Fibroblast of villous mesenchyme (primary cell): ENCODE measurements around the gene PTPRB. TPM values are rescaled to one million over a fixed set of nuclear protein-coding genes. Genes with fewer than 3 reads are reported as not detected.

Experiments used
- DNase-seq: peaks from one replicate; pipeline ENCODE4 v3.0.0-alpha.2; 2010; ENCODE audit warnings: low read depth
- H3K4me3 ChIP-seq: 2 replicates; pipeline ENCODE4 v1.5.1; 2011; ENCODE audit warnings: low read depth, mild to moderate bottlenecking, low read length
- total RNA-seq: library from RNA; depleted of rRNA; stranded (reverse); fragments of >200 nt; gene quantifications from 2 replicates; pipeline ENCODE4 v1.2.3, GENCODE V29; 2012
- TF ChIP-seq, protein P1 (sequence below): IDR thresholded peaks from 2 replicates; pipeline ENCODE4 v1.5.1; 2012; ENCODE audit warnings: low read depth, mild to moderate bottlenecking, low read length; ENCODE audit not compliant: insufficient read depth

The PTPRB gene
- total RNA-seq, 1 donor = 0.43 TPM

- DNase-seq = no peak
- TF ChIP-seq, protein P1, sequence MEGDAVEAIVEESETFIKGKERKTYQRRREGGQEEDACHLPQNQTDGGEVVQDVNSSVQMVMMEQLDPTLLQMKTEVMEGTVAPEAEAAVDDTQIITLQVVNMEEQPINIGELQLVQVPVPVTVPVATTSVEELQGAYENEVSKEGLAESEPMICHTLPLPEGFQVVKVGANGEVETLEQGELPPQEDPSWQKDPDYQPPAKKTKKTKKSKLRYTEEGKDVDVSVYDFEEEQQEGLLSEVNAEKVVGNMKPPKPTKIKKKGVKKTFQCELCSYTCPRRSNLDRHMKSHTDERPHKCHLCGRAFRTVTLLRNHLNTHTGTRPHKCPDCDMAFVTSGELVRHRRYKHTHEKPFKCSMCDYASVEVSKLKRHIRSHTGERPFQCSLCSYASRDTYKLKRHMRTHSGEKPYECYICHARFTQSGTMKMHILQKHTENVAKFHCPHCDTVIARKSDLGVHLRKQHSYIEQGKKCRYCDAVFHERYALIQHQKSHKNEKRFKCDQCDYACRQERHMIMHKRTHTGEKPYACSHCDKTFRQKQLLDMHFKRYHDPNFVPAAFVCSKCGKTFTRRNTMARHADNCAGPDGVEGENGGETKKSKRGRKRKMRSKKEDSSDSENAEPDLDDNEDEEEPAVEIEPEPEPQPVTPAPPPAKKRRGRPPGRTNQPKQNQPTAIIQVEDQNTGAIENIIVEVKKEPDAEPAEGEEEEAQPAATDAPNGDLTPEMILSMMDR = no peak
- H3K4me3 ChIP-seq = no peak overlapping the region
These were observed 152.8 kb downstream of the PTPRB start for GRCh38 chr12:70484464-70484863.

DNA sequence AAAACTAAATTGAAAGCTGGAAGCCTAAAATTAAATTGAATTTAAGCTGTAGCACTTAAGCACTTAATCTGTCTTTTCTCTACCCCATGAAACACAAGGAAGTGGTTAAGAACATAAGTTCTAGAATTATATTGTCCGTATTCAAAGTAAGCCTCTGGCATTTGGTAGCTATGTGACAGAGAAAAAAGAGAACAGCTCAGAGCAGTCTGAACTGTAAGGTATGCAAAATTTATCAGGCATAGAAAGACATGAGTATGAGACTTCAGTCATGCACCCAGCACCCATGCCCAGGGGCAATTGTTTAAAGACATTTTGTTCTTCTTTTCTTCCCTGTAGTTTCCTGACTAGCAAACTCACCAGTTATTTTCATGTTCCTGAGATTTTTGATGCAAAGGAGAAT, 154.5 kb downstream of the PTPRB start:
- H3K4me3 ChIP-seq = no peak overlapping the region
- no peak for DNase-seq
- TF ChIP-seq, protein P1 = no peak

DNA sequence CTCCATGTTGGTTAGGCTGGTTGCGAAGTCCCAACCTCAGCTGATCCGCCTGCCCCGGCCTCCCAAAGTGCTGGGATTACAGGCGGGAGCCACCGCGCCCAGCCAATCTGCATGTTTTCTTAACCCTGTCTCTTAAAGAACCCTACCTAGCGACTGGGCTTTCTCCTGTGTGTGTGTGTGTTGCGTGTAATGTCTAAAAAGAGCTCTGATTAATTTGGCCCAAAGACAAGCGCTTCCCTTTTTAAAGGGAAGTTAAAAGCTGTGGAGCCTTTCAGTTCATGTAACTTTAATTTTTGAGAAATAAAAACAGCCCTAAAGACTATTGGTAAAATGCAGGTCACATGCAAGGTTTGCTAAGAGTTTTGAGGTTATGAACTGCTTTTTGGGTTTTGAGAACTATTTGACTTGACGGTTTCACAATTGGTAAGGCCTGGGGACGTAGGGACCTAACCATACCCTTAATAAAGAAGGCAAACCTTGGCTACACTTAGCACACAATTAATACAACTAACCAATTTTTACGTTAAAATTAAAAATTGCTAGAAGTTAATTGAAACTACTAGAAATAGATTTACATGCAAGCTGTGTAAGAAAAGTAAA, 167.9 kb downstream of the PTPRB start:
- TF ChIP-seq, protein P1 = no peak

DNA sequence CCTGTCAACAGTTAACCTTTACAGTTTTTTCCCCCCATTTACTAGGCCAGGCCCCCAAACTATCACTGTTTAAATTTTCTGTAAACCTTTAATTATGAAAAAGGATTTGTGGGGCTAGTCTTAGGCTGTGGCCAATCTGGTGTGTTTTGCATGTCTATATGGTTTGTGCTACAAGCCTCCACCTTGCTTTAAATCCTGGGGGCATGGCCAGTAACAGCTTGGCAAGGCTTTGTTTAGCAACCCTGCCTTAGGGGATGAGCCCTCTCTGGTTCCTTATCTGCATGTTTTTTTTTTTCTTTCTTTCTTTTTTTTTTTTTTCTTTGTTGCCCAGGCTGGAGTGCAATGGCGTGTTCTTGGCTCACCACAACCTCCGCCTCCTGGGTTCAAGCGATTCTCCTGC, 168.5 kb downstream of the PTPRB start:
- no peak for DNase-seq
- no peak overlapping the region for H3K4me3 ChIP-seq
- TF ChIP-seq, protein P1 = no peak

More for the DNA sequence above, 167.9 kb downstream of the PTPRB start:
- H3K4me3 ChIP-seq = no peak overlapping the region
- no peak for DNase-seq

DNA sequence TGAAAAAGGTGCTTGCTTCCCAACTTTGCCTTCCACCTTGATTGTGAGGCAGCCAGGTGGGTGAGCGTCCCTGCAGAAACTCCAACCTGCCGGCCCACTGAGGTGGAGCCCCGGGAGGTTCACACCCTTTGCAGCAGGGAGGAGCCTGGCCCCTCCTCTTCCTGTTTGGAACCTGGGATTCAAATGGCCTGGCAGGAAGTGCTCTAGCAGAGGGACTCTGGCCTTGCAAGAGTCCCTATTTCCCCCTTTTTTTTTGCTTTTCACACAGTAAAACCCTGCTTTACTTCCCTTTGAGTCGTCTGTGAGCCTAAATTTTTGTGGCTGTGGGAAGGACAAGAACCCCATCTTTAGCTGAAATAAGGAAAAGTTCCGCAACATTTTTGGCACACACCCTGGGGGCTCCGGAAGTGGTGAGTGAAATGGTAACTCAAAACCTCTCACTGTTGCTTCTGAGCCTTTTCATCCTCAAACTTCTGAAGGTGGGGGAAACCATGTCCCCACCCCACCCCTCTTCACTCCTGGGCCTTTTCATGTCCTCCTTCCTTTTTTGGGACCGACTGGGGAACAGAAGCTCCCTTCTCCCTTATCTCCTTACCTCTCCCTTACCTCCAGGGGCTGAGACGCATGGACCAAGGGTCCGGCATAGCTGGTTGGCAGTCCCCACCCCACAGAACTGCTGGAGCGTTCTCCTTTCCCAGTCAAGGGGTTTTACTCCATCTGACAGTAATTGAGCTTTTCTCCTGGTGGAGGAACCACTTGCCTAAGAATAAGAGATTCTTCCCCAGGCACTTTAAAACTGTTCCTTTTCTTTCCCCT, 169.1 kb downstream of the PTPRB start:
- DNase-seq = no peak
- H3K4me3 ChIP-seq = no peak overlapping the region

DNA sequence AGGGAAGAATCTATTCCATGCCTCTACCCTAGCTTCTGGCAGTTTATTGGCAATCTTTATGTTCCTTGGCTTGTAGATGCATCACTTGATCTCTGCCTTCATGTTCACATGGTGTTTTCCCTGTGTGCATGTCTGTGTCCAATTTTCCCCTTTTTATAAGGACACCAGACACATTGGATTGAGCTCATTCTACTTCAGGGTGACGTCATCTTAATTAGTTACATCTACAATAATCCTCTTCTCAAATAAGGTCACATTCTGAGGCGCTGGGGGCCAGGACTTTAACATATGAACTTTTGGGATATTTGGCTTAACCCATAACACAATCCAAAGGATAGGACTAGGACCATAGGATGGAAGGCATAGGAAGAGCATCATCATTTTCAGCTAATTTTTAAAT, 169.8 kb downstream of the PTPRB start:
- TF ChIP-seq, protein P1 = no peak
- no peak overlapping the region for H3K4me3 ChIP-seq
- DNase-seq = no peak

More for the DNA sequence above, 169.1 kb downstream of the PTPRB start:
- TF ChIP-seq, protein P1 = no peak

DNA sequence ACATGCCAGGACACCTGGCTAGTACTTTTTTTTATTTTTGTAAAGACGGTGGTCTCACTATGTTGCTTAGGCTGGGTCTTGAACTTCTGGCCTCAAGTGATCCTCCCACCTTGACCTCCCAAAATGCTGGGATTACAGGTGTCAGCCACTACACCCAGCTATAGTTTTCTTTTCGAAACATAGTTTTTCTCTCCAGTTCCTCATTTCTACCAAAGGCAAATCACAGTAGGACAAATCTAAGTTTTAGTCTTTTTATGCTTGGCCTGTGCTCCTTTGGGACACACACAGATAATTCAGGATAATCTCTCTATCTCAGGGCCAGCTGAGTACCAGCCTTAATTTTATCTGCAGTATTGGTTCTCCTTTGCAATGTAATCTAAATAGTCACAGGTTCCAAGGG, 170.5 kb downstream of the PTPRB start:
- no peak for DNase-seq
- H3K4me3 ChIP-seq = no peak overlapping the region
- TF ChIP-seq, protein P1 = no peak
